Measurements from ENCODE around the gene EDDM13.
A peak's percentile ranks its signal among the peaks of the same experiment; 100 is the strongest.
"Not testable (repeated sequence)": the region's sequence is repeated elsewhere in the genome, so short reads cannot be mapped to it uniquely, and the experiment has no call there.

Gene EDDM13

DNA sequence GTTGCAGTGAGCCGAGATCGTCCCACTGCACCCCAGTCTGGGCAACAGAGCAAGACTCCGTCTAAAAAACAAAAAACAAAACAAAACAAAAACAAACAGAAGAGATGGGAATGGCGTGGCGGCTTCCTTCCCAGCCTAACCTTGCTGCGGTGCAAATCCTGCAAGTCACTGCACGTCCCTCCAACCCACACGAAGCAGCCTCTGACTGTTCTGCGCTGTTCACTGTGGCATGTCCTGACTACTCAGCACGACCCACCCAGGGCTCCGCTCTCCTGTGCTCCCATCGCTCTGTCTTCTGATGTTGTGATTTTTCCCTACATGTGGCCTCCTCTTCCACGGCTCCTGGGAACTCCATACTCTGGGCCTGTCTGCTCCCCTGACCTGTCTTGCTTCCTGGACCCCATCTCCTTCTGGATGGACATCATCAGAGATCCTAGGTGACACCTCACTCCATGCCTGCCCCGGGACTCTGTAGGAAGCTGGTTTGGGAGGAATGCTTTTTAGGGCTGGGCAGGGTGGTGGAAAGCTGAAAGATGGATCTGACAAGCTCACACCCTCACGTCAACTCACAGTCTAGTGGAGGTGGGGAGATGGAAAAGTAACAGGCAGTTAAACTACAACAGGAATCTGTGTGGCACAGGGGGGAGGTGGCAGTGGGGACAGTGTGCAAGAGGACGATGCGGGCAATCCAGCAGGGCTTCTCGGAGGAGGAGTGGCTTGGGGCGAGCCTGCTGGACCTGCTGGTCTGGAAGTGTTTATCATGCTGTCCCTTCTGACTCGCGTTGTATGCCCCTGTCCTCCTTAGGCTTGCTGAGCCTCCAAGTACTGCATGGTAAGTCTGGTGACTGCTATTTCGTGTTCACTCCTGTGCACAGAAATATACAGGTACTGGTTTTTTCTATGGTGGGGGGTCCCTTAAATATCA lies 23.2 kb downstream of the EDDM13 start:
- no peak for DNase-seq (ENCODE audit: low read depth, low spot score)

DNA sequence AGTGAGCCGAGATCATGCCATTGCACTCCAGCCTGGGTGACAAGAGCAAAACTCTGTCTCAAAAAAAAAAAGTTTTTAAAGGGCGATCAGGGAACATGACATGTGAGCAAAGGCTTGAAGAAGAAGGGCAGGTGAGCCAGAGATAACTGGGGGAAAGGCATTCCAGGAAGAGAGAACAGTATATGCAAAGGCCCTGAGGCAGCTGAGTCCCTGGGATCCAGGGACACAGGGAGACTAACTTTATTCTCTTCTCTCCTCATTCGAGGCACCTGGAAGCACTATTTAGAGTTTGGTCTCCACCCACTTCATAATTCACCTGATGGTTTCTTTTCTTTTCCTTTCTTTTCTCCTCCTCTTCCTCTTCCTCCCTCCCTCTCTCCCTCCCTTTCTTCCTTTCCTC lies 24.5 kb downstream of the EDDM13 start:
- no peak for DNase-seq (ENCODE audit: low read depth, low spot score)

DNA sequence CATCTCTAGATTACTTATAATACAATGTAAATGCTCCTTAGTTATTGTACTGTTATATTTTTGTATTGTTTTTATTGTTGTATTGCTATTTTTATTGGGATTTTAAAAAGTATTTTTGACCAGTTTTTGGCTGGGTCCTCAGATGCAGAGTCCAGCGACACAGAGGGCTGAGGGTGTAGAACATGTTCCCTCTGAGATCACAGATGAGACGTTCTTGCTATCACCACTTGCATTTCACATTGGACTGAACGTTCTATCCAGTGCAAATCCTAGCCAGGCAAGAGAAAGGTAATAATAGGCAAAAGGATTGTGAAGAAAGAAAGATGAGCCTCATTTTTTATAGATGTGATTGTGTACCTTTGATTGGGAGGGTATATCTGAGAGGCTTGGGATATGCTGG lies 27.1 kb downstream of the EDDM13 start:
- no peak for DNase-seq (ENCODE audit: low read depth, low spot score)

DNA sequence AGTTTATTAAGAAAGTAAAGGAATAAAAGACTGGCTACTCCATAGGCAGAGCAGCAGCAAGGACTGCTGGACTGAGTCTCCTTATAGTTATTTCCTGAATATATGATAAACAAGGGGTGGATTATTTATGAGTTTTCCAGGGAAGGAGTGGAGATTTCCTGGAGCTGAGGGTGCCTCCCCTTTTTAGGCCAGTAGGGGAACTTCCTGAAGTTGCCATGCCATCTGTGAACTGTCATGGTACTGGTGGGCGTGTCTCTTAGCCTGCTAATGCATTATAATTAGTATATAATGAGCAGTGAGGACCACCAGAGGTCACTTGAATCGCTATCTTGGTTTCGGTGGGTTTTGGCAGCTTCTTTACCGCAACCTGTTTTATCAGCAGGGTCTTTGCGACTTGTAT lies 28.6 kb downstream of the EDDM13 start:
- DNase-seq (ENCODE audit: low read depth, low spot score): no peak

DNA sequence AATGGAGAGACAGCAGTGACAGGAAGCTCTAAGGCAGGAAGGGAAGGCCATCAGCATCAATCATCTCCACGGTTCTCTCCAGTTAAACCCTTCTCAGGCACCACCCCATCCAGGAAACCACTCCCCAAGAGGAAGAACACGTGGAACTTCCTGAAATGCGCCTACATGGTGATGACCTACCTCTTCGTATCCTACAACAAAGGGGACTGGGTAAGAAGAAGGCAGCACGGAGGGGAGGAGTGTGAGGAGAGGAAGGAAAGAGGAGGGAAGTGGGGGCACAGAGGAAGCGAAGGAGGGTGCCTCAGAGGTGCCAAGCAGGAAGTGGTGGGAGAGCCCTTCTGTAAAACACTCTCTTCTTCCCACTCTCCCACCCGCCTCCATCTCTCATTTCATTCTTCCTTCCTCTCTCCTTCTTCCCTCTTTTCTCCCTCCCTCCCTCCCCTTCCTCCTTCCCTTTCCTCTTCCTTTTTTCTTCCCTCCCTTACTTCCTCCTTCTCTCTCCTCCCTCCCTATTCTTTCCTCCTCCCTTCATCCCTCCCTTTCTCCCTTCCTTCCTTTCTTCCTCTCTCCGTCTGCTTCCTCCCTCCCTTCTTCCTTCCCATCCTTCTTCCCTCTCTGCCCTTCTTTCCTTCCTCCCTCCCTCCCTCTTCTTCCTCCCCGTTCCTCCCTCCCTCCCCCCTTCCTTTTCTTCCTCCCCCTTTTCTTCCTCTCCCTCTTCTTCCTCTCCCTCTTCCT lies 29.5 kb downstream of the EDDM13 start:
- no peak for DNase-seq (ENCODE audit: low read depth, low spot score)

DNA sequence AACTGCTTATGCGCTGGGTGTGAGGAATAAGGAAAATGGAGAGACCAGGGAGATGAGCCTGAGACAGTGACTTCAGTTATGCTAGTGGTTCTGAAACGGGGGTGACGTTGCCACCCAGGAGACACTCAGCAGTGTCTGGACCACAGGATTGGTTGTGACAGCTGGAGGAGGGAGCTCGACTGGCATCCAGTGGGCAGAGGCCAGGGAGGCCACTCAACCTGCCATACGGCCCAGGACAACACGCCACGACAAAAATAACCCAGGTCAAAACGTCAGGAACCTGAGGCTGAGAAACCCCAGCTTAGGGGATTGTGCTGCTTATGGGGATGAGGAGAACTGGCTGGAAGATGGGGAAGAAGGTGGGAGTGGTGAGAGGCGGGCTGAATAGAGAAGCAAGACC lies 31.7 kb downstream of the EDDM13 start:
- DNase-seq (ENCODE audit: low read depth, low spot score): no peak

DNA sequence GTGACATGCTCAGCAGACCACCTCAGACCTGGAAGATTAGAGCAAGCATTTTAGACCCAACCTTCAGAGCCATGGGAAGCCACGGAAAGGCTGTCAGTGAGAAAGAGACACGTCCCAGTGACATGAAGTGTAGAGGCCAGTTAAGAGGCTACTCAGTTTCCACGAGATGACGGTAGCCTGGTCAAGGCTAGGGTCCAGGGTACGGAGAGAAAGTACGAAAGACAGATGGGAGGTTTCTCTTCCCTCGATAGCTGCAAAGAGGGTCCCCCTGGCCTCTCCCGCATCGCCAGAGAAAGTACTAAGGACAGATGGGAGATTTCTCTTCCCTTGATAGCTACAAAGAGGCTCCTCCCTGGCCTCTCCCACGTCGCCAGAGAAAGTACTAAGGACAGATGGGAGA lies 33.5 kb downstream of the EDDM13 start:
- no peak for DNase-seq (ENCODE audit: low read depth, low spot score)

DNA sequence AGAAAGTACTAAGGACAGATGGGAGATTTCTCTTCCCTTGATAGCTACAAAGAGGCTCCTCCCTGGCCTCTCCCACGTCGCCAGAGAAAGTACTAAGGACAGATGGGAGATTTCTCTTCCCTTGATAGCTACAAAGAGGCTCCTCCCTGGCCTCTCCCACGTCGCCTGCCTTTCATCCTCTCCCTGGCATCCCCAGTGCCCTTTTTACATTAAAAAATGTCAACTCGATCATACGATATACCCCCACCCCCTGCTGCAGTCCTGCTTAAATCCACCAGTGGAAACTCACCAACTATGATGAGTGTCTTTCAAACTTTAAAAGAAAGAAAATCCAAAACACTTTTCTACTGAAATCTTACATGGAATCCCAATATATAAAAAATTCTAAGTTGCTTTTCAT lies 34.5 kb downstream of the EDDM13 start:
- DNase-seq (ENCODE audit: low read depth, low spot score): not testable (repeated sequence)

DNA sequence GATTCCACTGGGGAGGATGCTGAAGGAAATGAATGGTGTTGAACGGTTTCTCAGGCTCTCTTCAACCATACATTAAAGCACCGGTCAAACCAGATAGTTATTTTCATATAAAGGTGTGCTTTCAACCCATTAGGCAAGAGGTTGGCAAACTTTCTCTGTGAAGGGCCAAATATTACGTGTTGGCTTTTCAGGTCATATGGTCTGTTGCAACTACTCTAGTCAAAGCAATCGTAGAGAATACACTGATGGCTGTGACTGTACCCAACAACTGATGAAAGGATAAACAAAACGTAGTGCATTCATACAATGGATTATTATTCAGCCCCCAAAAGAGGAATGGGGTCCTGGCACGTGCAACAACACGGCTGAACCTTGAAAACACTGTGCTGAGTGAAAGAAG lies 36.2 kb downstream of the EDDM13 start:
- no peak for DNase-seq (ENCODE audit: low read depth, low spot score)

DNA sequence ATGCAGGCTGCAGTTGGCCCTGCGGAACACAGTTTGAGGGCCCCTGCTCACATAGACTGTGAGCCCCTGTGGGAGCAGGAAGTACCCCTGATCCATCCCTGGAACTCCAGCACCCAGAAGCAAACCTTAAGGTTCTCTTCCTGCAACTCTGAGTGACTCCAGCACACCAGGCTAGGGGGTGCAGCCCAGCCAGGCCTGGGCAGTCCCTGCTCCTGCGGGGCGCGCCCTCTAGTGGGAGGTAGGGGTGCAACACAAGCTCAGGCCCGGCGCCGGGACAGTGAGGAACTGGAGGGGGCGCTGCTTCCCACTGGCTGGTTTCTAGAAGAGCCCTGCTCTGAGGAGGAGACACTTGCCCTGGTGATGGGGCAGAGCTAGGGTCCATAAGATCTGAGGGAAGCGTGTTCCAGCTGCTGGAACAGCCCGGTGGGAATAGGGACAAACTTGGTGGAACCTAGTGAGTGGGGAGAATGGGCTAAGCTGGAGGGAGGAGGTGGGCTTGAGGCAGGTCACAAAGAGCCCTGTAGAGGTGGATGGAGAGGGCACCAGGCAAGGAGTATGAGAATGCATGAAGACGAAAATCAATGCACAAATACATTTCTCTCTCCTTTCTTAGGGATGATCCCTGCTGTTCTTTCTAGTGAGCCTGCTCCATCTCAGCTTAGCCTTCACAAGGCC lies 37.1 kb downstream of the EDDM13 start:
- DNase-seq (ENCODE audit: low read depth, low spot score): peak; percentile 2

DNA sequence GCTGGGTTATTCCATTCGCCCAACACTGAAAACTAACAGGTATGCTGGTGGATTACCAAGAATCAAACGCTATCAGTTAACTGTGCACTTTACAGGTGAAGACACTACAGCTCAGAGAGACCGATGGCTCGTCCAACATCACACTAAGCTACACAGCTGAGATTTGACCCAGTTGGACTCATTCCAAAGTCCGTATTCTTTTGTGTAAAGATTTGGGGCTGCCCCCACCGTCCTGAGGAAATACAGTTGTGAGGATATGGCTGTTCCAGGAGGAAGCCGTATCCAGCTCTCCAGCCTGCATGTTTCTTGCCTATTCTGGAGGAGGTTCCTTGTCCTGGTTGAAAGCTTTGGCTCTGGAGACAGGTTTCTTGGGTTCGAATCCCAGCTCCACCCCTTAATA lies 37.9 kb downstream of the EDDM13 start:
- no peak for DNase-seq (ENCODE audit: low read depth, low spot score)

DNA sequence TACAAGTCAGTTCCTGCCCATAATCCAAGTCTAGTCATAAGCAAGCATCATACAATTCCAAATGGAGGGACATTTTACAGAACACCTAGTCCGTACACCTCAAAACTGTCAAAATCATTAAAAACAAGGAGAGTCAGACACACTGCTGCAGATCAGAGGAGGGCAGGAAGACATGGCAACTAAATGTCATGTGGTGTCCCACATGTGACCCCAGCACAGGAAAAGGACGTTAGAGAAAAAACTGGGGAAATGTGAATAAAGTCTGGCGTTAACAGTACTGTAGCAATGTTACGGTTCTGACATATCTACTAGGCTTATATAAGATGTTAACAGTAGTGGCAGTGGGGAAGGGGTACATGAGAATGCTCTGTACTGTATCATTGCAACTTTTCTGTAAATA lies 39.8 kb downstream of the EDDM13 start:
- no peak for DNase-seq (ENCODE audit: low read depth, low spot score)

DNA sequence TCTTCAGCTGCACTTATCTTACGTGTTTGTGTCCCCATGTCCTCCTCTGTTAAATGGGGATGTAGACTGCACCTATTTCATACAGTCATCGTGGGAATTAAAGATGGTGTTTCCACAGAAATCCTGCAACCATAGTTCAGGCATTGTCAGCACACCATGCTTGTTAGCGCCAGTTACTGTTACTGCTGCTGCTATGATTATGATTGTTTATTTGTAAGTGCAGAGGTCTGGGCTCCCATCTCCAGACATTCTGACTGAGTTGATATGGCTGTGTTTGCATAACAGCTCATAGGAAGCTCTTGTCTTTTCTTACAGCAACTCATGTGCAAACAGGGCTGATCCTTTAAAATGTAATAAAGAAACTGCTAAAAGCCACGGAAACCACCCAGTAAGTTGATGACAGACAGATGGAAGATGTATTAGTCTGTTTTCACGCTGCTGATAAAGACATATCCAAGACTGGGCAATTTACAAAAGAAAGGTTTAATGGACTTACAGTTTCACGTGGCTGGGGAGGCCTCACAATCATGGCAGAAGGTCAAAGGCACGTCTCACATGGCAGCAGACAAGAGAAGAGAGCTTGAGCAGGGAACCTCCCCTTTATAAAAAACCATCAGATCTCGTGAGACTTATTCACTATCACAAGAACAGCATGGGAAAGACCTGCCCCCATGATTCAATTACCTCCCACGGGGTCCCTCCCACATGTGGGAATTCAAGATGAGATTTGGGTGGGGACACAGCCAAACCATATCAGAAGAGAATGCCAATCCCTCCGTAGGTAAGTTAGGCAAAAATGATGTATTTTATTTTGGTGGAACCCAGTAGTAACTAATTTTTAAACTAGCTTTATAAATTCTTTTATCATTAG lies 40.5 kb downstream of the EDDM13 start:
- DNase-seq (ENCODE audit: low read depth, low spot score): no peak

DNA sequence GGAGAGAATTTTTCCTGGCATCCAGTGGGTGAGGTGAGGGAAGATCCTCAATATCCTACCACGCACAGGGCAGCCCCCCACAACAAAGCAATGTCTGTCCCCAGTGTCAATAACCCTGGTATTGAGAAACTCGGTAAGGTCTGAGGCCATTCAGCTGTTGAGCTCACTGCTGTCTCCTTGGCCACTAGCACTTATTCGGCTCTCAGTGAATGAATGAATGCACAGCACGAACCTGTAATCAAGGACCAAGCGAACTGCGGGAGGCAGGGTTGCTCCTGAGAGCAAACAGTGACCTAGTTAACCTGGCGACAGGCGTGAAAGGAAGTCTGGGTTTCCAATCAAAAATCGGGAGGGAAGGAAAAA lies 41.5 kb downstream of the EDDM13 start:
- no peak for DNase-seq (ENCODE audit: low read depth, low spot score)

DNA sequence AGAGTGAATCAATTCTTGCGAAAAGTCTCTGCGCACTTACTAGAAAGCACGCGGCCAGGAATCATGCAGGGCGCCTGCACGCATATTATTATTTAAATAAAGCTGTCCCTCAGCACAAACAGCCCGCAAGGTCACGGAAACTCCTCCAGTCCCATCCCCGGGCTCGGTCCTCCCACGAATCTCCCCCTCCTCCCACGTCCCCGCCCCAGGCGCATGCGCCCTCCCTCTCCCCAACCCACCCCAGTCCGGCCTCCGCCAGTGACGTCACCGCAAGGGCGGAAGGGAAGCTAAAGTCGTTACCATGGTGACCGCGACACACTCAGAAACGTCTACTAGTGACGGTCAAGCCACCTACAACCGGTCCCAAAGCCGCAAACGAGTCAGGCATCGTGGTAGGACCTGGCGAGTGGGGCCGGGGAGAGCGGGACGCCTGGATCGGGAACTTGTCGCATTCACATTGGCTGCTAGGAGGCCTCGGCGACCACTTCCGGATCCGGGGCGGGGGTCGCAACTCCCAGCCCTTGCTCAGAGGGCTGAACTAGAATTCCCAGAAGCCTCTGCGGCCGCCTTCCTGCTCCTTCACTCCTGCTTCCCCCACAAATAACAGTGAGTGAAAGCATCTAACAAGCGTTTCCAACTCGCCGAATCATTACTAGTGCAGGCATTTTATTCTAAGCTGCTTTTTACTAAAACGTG lies 42.0 kb downstream of the EDDM13 start, which contains the start of gene ZSCAN5A:
Gene ZSCAN5A (minus strand): TSS at position 459 of the 696 bp plus-strand sequence. CDS start 89,793 bp downstream, outside the sequence.
- peak; percentile 93 for DNase-seq (ENCODE audit: low read depth, low spot score)

DNA sequence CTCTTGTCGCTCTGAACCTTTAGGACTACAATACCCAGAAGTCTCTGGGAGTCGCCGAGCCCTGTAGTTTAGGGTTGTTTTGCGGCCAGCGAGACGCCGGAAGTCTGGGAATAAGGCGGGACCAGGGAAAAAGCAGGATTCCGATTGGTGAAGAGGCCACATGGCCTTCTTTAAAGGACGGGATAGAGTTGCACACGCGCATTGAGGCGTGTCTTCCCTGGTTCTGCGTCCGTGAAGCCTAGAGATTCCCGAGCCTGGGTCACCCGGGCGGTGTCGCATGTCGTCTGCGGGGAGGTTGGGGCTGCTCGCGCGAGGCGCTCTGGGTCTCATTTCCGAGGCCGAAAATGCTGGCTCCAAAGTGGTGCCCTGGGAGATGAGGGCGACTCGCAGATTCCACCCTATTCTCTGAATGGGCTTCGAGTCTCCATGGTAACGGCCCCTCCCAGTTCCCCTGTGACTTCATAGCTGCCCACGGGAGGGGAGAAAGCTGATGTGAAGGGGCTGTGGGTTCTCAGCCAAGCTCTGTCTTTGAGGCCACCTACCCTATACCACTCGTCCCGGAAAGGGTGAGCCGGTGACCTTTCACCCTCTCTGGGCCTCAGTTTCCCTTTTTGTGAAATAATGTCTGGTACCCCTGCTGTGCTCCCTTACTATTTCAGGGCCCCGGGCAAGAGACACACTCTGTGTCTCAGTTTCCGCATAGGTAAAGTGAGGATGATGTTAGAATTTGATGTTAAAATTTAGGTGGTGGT lies 42.7 kb downstream of the EDDM13 start:
- peak; percentile 80 for DNase-seq (ENCODE audit: low read depth, low spot score)

DNA sequence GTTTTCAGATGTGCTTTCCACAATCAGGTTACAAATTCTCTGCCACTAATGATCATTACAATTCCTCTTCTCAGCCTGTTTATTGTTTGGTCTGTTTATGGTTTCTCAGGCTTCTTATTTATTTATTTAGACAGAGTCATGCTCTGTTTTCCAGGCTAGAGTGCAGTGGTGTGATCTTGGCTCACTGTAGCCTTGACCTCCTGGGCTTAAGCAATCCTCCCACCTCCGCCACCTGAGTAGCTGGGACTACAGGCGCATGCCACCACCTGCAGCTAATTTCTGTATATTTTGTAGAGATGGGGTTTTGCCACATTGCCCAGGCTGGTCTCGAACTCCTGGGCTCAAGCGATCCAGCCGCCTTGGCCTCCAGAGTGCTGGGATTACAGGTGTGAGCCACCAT lies 44.2 kb downstream of the EDDM13 start:
- DNase-seq (ENCODE audit: low read depth, low spot score): no peak

DNA sequence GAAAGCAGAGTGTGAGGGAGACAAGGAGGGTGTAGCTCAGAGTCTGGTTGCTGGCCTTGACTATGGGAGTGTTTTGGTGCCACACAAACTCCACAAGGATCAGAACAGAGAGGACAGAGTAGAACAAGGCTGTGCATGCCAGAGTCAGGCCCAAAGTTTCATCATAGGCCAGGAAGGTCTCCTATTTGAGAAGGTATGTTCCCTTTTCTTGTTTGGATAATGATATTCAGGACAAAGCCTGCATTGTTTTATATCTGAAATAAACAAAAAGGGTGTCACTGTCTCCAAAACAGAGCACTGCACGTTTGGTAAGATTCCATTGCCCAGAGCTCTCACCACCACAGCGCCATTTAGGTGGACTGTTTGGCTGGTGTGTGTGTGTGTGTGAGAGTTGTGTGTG lies 45.2 kb downstream of the EDDM13 start:
- no peak for DNase-seq (ENCODE audit: low read depth, low spot score)

DNA sequence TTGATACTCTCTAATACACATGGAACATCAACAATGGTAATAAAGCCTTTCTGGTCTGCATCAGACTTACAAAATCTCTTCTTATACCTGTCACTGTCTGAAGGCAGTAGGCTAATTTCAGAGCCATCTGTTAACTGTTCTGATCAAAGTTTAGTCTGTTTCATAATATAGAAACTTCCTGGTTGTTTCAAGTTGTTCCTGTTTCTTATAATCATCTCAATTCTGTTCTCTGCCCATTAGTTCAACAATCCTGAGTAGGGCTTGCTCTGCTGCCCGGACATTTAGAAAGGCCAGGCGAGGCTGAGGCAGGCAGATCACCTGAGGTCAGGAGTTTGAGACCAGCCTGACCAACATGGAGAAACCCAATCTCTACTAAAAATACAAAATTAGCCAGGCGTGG lies 47.4 kb downstream of the EDDM13 start:
- DNase-seq (ENCODE audit: low read depth, low spot score): no peak

All from activated naive CD8-positive, alpha-beta T cell treated with anti-CD3 and anti-CD28 coated beads, Interleukin-2, amount 50 U/mL, for 16 hours (primary cell).